ENCODE results near the gene TIMELESS.
"Not testable (repeated sequence)": the region's sequence is repeated elsewhere in the genome, so short reads cannot be mapped to it uniquely, and the experiment has no call there.

DNA sequence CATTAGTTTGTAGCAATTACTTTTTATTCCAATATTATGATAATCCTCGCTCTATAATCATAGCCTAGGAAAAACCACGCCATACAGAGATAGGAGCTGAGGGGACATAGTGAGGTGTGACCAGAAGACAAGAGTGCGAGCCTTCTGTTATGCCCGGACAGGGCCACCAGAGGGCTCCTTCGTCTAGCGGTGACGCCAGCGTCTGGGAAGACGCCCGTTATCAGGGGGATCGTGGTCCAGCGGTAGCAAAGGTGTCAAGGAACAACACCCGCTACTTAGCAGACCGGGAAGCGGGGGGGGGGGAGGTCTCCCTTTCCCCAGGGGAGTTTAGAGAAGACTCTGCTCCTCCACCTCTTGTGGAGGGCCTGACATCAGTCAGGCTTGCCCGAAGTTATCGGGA is 47.5 kb upstream of the TIMELESS start:
- TF ChIP-seq, protein P1, sequence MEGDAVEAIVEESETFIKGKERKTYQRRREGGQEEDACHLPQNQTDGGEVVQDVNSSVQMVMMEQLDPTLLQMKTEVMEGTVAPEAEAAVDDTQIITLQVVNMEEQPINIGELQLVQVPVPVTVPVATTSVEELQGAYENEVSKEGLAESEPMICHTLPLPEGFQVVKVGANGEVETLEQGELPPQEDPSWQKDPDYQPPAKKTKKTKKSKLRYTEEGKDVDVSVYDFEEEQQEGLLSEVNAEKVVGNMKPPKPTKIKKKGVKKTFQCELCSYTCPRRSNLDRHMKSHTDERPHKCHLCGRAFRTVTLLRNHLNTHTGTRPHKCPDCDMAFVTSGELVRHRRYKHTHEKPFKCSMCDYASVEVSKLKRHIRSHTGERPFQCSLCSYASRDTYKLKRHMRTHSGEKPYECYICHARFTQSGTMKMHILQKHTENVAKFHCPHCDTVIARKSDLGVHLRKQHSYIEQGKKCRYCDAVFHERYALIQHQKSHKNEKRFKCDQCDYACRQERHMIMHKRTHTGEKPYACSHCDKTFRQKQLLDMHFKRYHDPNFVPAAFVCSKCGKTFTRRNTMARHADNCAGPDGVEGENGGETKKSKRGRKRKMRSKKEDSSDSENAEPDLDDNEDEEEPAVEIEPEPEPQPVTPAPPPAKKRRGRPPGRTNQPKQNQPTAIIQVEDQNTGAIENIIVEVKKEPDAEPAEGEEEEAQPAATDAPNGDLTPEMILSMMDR (IDR thresholded peaks at IDR 0.05) = peak; percentile 35; the same call in 1 of the 3 replicates
- not testable (repeated sequence) for TF ChIP-seq POLR2A (IDR thresholded peaks at IDR 0.05; ENCODE audit: low read length); KDM5A (IDR thresholded peaks at IDR 0.05); RCOR1 (IDR thresholded peaks at IDR 0.05; ENCODE audit: low read depth, low read length); CHD4 (IDR thresholded peaks at IDR 0.05; ENCODE audit: borderline replicate concordance); MYC (IDR thresholded peaks at IDR 0.05; ENCODE audit: borderline replicate concordance, low read length); USF2 (IDR thresholded peaks at IDR 0.05); BHLHE40 (IDR thresholded peaks at IDR 0.05; ENCODE audit: low read depth, low read length); REST (IDR thresholded peaks at IDR 0.05)
- TF ChIP-seq, protein P2, sequence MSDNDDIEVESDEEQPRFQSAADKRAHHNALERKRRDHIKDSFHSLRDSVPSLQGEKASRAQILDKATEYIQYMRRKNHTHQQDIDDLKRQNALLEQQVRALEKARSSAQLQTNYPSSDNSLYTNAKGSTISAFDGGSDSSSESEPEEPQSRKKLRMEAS (IDR thresholded peaks at IDR 0.05) = not testable (repeated sequence)

Data from A549 (cell line).